MM.1S (cell line): ENCODE results near the gene DNAJC27.

Source experiments
- DNase-seq: peaks from one replicate; pipeline ENCODE4 v3.0.0-alpha.2; 2015
- H2AFZ ChIP-seq: fragments of 300-600 bp; sonication (generic); 2 replicates; pipeline ENCODE4 v1.6.0; 2016; ENCODE audit warnings: antibody characterized with exemption, low read length
- H3F3A ChIP-seq: fragments of 300-600 bp; sonication (generic); 2 replicates; pipeline ENCODE4 v1.6.1; 2016; ENCODE audit warnings: mild to moderate bottlenecking, antibody characterized with exemption, low read length, moderate library complexity, mixed read lengths; ENCODE audit not compliant: insufficient read depth
- H3K27ac ChIP-seq: fragments of 300-600 bp; sonication (generic); 2 replicates; pipeline ENCODE4 v1.5.1; 2016; ENCODE audit warnings: mild to moderate bottlenecking, low read length
- H3K27me3 ChIP-seq: fragments of 300-600 bp; sonication (generic); replicated peaks from 2 replicates; pipeline ENCODE4 v1.6.0; 2016; ENCODE audit warnings: low read length; ENCODE audit not compliant: insufficient read depth
- H3K36me3 ChIP-seq: fragments of 300-600 bp; sonication (generic); replicated peaks from 2 replicates; pipeline ENCODE4 v1.6.1; 2016; ENCODE audit warnings: mild to moderate bottlenecking, low read length, mixed read lengths; ENCODE audit not compliant: insufficient read depth
- H3K4me1 ChIP-seq: fragments of 300-600 bp; sonication (generic); 2 replicates; pipeline ENCODE4 v1.6.1; 2016; ENCODE audit warnings: low read length, mixed read lengths
- H3K4me2 ChIP-seq: fragments of 300-600 bp; sonication (generic); 2 replicates; pipeline ENCODE4 v1.6.0; 2016; ENCODE audit warnings: low read depth, low read length
- H3K4me3 ChIP-seq: fragments of 300-600 bp; sonication (generic); 2 replicates; pipeline ENCODE4 v1.5.1; 2016; ENCODE audit warnings: low read length, mixed read lengths
- H3K79me2 ChIP-seq: fragments of 300-600 bp; sonication (generic); 2 replicates; pipeline ENCODE4 v1.6.1; 2016; ENCODE audit warnings: mixed run types, low read length, mixed read lengths
- H3K9ac ChIP-seq: fragments of 300-600 bp; sonication (generic); 2 replicates; pipeline ENCODE4 v1.6.1; 2016; ENCODE audit warnings: low read length, mixed read lengths
- H3K9me2 ChIP-seq: fragments of 300-600 bp; sonication (generic); replicated peaks from 2 replicates; pipeline ENCODE4 v1.6.1; 2016; ENCODE audit warnings: mild to moderate bottlenecking, low read length, mixed read lengths; ENCODE audit not compliant: insufficient read depth
- H3K9me3 ChIP-seq: fragments of 300-600 bp; sonication (generic); replicated peaks from 2 replicates; pipeline ENCODE4 v1.6.1; 2016; ENCODE audit warnings: mild to moderate bottlenecking, low read length, mixed read lengths; ENCODE audit not compliant: insufficient read depth
- H4K20me1 ChIP-seq: fragments of 300-600 bp; sonication (generic); 2 replicates; pipeline ENCODE4 v1.6.1; 2016; ENCODE audit warnings: mild to moderate bottlenecking, low read length, moderate library complexity, mixed read lengths; ENCODE audit not compliant: insufficient read depth
- EZH2 ChIP-seq: fragments of 300-600 bp; sonication (generic); optimal IDR thresholded peaks from 2 replicates; pipeline ENCODE3; 2017; ENCODE audit warnings: low read depth, mild to moderate bottlenecking, antibody characterized with exemption, low read length, mixed read lengths
- EZH2phosphoT487 ChIP-seq: fragments of 300-600 bp; sonication (generic); IDR thresholded peaks from 2 replicates; pipeline ENCODE4 v1.6.1; 2018; ENCODE audit warnings: antibody characterized with exemption, low read length
- TF ChIP-seq, protein P1 (sequence below): fragments of 300-600 bp; sonication (generic); IDR thresholded peaks from 2 replicates; pipeline ENCODE4 v1.5.1; 2016; ENCODE audit warnings: antibody characterized with exemption, low read length, mixed read lengths

DNAJC27 gene

DNA sequence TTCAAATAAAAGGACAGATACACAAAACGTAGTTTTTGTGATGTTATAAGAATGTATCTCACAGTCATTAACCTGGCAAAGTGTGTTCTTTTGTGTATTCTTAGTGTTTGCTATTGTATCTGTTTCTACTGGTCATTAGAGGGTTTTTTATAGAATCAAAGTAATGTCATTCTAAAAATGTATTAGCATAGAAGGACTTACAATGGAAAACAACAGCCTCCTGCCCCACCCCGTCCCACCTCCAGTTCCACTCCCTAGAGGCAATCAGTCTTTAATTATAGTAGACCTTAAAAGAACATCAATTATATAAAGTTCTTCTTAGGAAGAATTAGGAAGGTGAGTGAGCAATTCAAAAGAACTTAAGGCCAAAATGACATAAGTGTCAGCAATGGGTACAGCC, 13.8 kb downstream of the DNAJC27 start:
- Histone ChIP-seq H3K9me3 (no peaks in the 10 kb centered on the region), H3K36me3 (peaks cover 11% of the 10 kb centered on the region; the same call in 1 of the 2 replicates), H3K4me1 (no peaks in the 10 kb centered on the region), H3K4me2 (no peak overlapping the region), H3K4me3 (no peak overlapping the region), H3K27ac (no peak overlapping the region), H3K9ac (no peak overlapping the region), H3K79me2 (no peaks in the 10 kb centered on the region), H3K27me3 (no peaks in the 10 kb centered on the region), H4K20me1 (no peaks in the 10 kb centered on the region), H2AFZ (no peak overlapping the region), H3K9me2 (no peaks in the 10 kb centered on the region), H3F3A (no peaks in the 10 kb centered on the region)
- no peak for DNase-seq
- TF ChIP-seq EZH2 (no peak), EZH2phosphoT487 (no peak)
- TF ChIP-seq, protein P1, sequence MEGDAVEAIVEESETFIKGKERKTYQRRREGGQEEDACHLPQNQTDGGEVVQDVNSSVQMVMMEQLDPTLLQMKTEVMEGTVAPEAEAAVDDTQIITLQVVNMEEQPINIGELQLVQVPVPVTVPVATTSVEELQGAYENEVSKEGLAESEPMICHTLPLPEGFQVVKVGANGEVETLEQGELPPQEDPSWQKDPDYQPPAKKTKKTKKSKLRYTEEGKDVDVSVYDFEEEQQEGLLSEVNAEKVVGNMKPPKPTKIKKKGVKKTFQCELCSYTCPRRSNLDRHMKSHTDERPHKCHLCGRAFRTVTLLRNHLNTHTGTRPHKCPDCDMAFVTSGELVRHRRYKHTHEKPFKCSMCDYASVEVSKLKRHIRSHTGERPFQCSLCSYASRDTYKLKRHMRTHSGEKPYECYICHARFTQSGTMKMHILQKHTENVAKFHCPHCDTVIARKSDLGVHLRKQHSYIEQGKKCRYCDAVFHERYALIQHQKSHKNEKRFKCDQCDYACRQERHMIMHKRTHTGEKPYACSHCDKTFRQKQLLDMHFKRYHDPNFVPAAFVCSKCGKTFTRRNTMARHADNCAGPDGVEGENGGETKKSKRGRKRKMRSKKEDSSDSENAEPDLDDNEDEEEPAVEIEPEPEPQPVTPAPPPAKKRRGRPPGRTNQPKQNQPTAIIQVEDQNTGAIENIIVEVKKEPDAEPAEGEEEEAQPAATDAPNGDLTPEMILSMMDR: no peak

DNA sequence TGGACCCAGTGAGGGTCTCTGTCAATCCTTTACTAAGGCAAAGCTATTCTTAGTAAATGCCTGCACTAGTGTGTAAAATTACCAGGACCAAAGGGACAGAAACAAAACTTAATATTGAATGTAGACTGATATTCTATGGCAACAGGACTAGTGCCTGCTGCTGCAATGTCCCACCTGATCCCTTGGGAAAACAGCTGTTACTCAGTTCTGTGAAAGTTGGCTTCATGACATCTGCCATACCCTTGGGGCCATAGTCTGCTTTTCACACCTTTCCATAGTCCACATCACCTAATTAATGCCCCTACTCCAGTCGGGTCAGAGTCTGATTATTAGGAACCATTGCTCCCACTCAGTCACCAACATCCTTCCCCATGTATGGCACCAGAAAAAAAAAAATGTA, 14.5 kb downstream of the DNAJC27 start:
- Histone ChIP-seq H3K9me3 (no peaks in the 10 kb centered on the region), H3K36me3 (peaks cover 11% of the 10 kb centered on the region; the same call in 1 of the 2 replicates), H3F3A (no peaks in the 10 kb centered on the region), H3K9ac (no peak overlapping the region), H3K4me2 (no peak overlapping the region), H3K79me2 (no peaks in the 10 kb centered on the region), H4K20me1 (no peaks in the 10 kb centered on the region), H3K27ac (no peak overlapping the region), H3K9me2 (no peaks in the 10 kb centered on the region), H2AFZ (no peak overlapping the region), H3K4me3 (no peak overlapping the region), H3K4me1 (no peaks in the 10 kb centered on the region), H3K27me3 (no peaks in the 10 kb centered on the region)
- TF ChIP-seq, protein P1: no peak
- TF ChIP-seq EZH2: no peak
- no peak for TF ChIP-seq EZH2phosphoT487
- no peak for DNase-seq

DNA sequence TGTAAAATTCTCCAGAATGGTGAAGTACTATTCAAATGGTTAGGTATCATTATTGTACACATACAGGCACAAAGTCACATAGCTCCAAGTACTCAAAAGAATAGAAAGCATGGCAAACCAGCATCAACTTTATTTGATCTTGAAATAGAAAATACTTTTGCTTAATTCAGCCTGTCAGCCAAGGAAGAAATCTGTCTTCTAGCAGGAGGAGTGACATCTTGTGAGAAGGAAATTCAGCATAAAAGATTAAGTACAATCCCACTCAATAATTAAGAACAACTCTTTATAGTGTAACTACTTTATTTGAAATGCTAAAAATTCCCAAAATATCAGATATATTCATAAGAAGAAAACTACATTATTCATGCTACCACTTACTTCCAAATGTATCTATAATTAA, 15.8 kb downstream of the DNAJC27 start:
- Histone ChIP-seq H3K4me3 (no peak overlapping the region), H3K4me2 (no peak overlapping the region), H3F3A (no peaks in the 10 kb centered on the region), H3K27me3 (no peaks in the 10 kb centered on the region), H3K4me1 (no peaks in the 10 kb centered on the region), H3K27ac (no peak overlapping the region), H3K9me3 (no peaks in the 10 kb centered on the region), H3K79me2 (no peaks in the 10 kb centered on the region), H3K36me3 (peaks cover 11% of the 10 kb centered on the region; the same call in 1 of the 2 replicates), H4K20me1 (no peaks in the 10 kb centered on the region), H2AFZ (no peak overlapping the region), H3K9me2 (no peaks in the 10 kb centered on the region), H3K9ac (no peak overlapping the region)
- TF ChIP-seq EZH2 (no peak), EZH2phosphoT487 (no peak)
- TF ChIP-seq, protein P1: no peak
- DNase-seq: no peak
